ENCODE data around the gene AMTN. TPM values are rescaled to one million over a fixed set of nuclear protein-coding genes. Genes with fewer than 3 reads are reported as not detected.

Gene AMTN
- total RNA-seq = not detected in 2 replicates

GRCh38 chr4:70518269-70518668 lies at the start of gene AMTN:
Gene AMTN (plus strand): TSS chr4:70518569. CDS start chr4:70518778, 209 bp downstream.

GRCh38 chr4:70471897-70472296 lies 46.5 kb upstream of the AMTN start, which contains the start of gene MUC7:
Gene MUC7 (plus strand): TSS chr4:70472197. CDS start chr4:70474022, 1,825 bp downstream.

Other genes with a start within 250 kb of the AMTN start
- gene CABS1, start 183.6 kb upstream of the AMTN start, total RNA-seq = not detected in 2 replicates
- gene SMR3A, start 157.8 kb upstream of the AMTN start, total RNA-seq = not detected in 2 replicates
- gene SMR3B, start 135.4 kb upstream of the AMTN start, total RNA-seq = not detected in 2 replicates
- gene OPRPN, start 120.6 kb upstream of the AMTN start, total RNA-seq = not detected in 2 replicates
- gene MUC7, start 46.4 kb upstream of the AMTN start, total RNA-seq = not detected in 2 replicates
- gene AMBN, start 73.7 kb downstream of the AMTN start, total RNA-seq = not detected in 2 replicates
- not detected in 2 replicates for gene ENAM, start 110.2 kb downstream of the AMTN start, total RNA-seq
- not detected in 2 replicates for gene JCHAIN, start 147.9 kb downstream of the AMTN start, total RNA-seq
- gene UTP3, start 170.0 kb downstream of the AMTN start, total RNA-seq = 12.4 and 13.3 TPM in 2 replicates
- 25.8 and 28.7 TPM in 2 replicates for gene RUFY3, start 203.4 kb downstream of the AMTN start, total RNA-seq